Endothelial cell of umbilical vein (primary cell): ENCODE results near the gene SPIRE1. TPM values are rescaled to one million over a fixed set of nuclear protein-coding genes. Genes with fewer than 3 reads are reported as not detected.
"Not testable (repeated sequence)": the region's sequence is repeated elsewhere in the genome, so short reads cannot be mapped to it uniquely, and the experiment has no call there.

Source experiments
- BruUV-seq: library from RNA; stranded (reverse); fragments of 400-500 nt; replicated peaks from 2 replicates; lab custom pipeline; 2021; lab: Mats Ljungman, UMichigan
- CTCF ChIA-PET: fragments of 300-600, 350-600 bp; sonication (Branson Sonifier 250); formaldehyde crosslinking; loops from one replicate; lab custom pipeline; 2021; ENCODE audit warnings: antibody characterized with exemption, inconsistent platforms; lab: Charles Lee
- POLR2A ChIA-PET: fragments of 300-600, 350-600 bp; sonication (Branson Sonifier 250); formaldehyde crosslinking; loops from one replicate; lab custom pipeline; 2021; ENCODE audit warnings: antibody characterized with exemption, inconsistent platforms; lab: Charles Lee
- DNase-seq: peaks from one replicate; pipeline ENCODE4 v3.0.0-alpha.2; 2011; ENCODE audit warnings: low read depth, low spot score
- FAIRE-seq: peaks from 2 replicates; lab custom pipeline; 2011; peaks lifted over from hg19 to GRCh38; lab: Jason Lieb, UNC
- H2AFZ ChIP-seq: 2 replicates; pipeline ENCODE4 v1.6.0; 2012; ENCODE audit warnings: low read depth, low read length, control low read depth, inconsistent platforms
- H3K27ac ChIP-seq: 2 replicates; pipeline ENCODE4 v1.5.1; 2011; ENCODE audit warnings: low read depth, mild to moderate bottlenecking, control low read depth, low read length, moderate library complexity; ENCODE audit not compliant: insufficient read depth
- H3K27me3 ChIP-seq, 2 experiments: 2 replicates each; pipeline versions ENCODE4 v1.6.0 to v1.6.1; 2011; ENCODE audit warnings: low read length in 2 of 2, mixed read lengths in 1 of 2; ENCODE audit not compliant: control insufficient read depth in 2 of 2, insufficient read depth in 2 of 2
- H3K36me3 ChIP-seq, 2 experiments: 2 replicates in 1 of 2; 3 replicates in 1 of 2; pipeline ENCODE4 v1.5.1; 2011; ENCODE audit warnings: low read length in 2 of 2, mild to moderate bottlenecking in 1 of 2, moderate library complexity in 1 of 2; ENCODE audit not compliant: control insufficient read depth in 2 of 2, insufficient read depth in 2 of 2; ENCODE audit errors: extremely low read depth in 1 of 2
- H3K4me1 ChIP-seq: 3 replicates; pipeline ENCODE4 v1.5.1; 2011; ENCODE audit warnings: mild to moderate bottlenecking, low read length; ENCODE audit not compliant: control insufficient read depth, insufficient read depth; ENCODE audit errors: extremely low read depth
- H3K4me2 ChIP-seq: 2 replicates; pipeline ENCODE4 v1.6.1; 2011; ENCODE audit warnings: low read length, control low read depth, mixed read lengths; ENCODE audit not compliant: insufficient read depth
- H3K4me3 ChIP-seq, 3 experiments: fragments of 200-600 bp in 1 of 3; sonication (generic), shearing (Covaris generic) in 1 of 3; replicated peaks in 1 of 3; 2 replicates each; pipeline ENCODE4 v1.5.1; 2011 to 2016; ENCODE audit warnings: control low read depth in 3 of 3, low read length in 3 of 3, mild to moderate bottlenecking in 2 of 3, inconsistent platforms in 1 of 3, low read depth in 1 of 3, moderate library complexity in 1 of 3; ENCODE audit not compliant: insufficient read depth in 1 of 3
- H3K79me2 ChIP-seq: 2 replicates; pipeline ENCODE4 v1.6.0; 2012; ENCODE audit warnings: low read length, inconsistent platforms; ENCODE audit not compliant: control insufficient read depth, insufficient read depth
- H3K9ac ChIP-seq: replicated peaks from 2 replicates; pipeline ENCODE3; 2011; ENCODE audit warnings: low read length, control low read depth; ENCODE audit not compliant: insufficient read depth; ENCODE audit errors: extremely low read depth
- H3K9me1 ChIP-seq: replicated peaks from 3 replicates; pipeline ENCODE4 v1.6.0; 2011; ENCODE audit warnings: mild to moderate bottlenecking, low read length; ENCODE audit not compliant: control insufficient read depth, insufficient read depth; ENCODE audit errors: extremely low read depth
- H3K9me3 ChIP-seq: replicated peaks from 2 replicates; pipeline ENCODE4 v1.5.1; 2012; ENCODE audit warnings: low read length, inconsistent platforms; ENCODE audit not compliant: control insufficient read depth, insufficient read depth
- H4K20me1 ChIP-seq: replicated peaks from 2 replicates; pipeline ENCODE3; 2011; ENCODE audit warnings: mild to moderate bottlenecking, low read length; ENCODE audit not compliant: control insufficient read depth, insufficient read depth; ENCODE audit errors: extremely low read depth
- POLR2A ChIP-seq: IDR thresholded peaks from 2 replicates; pipeline ENCODE4 v1.6.1; 2012; ENCODE audit warnings: low read depth, mild to moderate bottlenecking, control low read depth, low read length
- dilution Hi-C: fragments of 300-500 bp; cut with MboI; formaldehyde crosslinking; loops from one replicate; pipeline ENCODE4 v1.15.0; 2019; ENCODE audit warnings: low sequenced_read_pairs; ENCODE audit not compliant: extremely low pct_ligation_motif_present
- intact Hi-C: fragments of 100-400 bp; cut with micrococcal nuclease; formaldehyde crosslinking; loops from one replicate; pipeline ENCODE4 v1.10.0; 2022
- polyA plus RNA-seq, 4 experiments: library from polyadenylated mRNA; depleted of rRNA in 3 of 4; stranded (reverse) in 3 of 4; unstranded in 1 of 4; fragments of >200 nt; gene quantifications; 2 replicates each; pipeline versions ENCODE4 v1.2.1 to v1.2.3, GENCODE V29; 2011 to 2012; ENCODE audit warnings: missing spikeins in 1 of 4
- total RNA-seq: library from RNA; stranded (reverse); gene quantifications from 2 replicates; pipeline ENCODE4 v1.2.3, GENCODE V29; 2021

Gene SPIRE1
- total and polyA plus RNA-seq, 2 donors (not counting 3 experiments of a cell fraction or from before 2014, with no cell fraction given) = 13.1 to 44.0 TPM

DNA sequence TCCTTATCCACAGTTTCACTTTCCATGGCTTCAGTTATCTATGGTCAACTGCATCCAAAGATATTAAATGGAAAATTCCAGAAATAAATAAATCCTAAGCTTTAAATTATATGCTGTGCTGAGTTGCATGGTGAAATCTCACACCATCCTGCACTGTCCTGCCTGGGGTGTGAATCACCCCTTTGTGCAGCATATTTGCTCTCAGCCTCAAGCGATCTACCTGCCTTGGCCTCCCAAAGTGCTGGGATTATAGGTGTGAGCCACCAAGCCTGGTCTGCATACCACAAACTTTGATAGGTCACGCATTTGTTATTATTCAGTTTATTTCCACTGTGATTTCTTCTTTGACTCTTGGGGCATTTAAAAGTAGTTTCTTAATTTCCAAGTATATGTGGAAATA lies 117.2 kb downstream of the SPIRE1 start:
- ChIA-PET CTCF (interaction anchor here (0.7 kb wide), 1 partner anchor 120 kb away, joined by 3 read pairs; no protein-coding TSS in a partner anchor), POLR2A (no interaction called here)
- H3K79me2 ChIP-seq = peaks cover 40% of the 10 kb centered on the region
- TF ChIP-seq POLR2A = no peak
- H2AFZ ChIP-seq = no peak overlapping the region
- no peaks in the 10 kb centered on the region for H3K36me3 ChIP-seq
- dilution Hi-C loops (no loop called here), intact Hi-C loops (loop anchor here (1.0 kb wide), 1 partner anchor 118 kb away; the partner anchor contains the start of gene SPIRE1)
- FAIRE-seq = no peak
- no peak for DNase-seq
- no peaks in the 10 kb centered on the region for H3K9me1 ChIP-seq
- H3K9me3 ChIP-seq = no peaks in the 10 kb centered on the region
- H3K4me2 ChIP-seq = no peak overlapping the region
- H3K27ac ChIP-seq = no peak overlapping the region
- H3K4me1 ChIP-seq = no peaks in the 10 kb centered on the region
- H3K9ac ChIP-seq = no peak overlapping the region
- no peak overlapping the region for H3K4me3 ChIP-seq
- no TSS peak for BruUV-seq
- no peaks in the 10 kb centered on the region for H3K27me3 ChIP-seq
- H4K20me1 ChIP-seq = peaks cover 5% of the 10 kb centered on the region

DNA sequence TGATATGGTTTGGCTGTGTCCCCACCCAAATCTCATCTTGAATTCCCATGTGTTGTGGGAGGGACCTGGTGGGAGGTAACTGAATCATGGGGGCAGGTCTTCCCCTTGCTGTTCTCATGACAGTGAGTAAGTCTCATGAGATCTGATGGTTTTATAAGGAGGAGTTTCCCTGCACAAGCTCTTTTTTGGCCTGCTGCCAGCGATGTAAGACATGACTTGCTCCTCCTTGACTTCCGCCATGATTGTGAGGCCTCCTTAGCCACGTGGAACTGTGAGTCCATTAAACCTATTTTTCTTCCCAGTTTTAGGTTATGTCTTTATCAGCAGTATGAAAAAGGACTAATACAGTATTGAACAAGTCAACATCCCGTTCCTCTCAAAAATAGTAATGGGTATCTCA lies 118.7 kb downstream of the SPIRE1 start:
- H3K36me3 ChIP-seq, H3K9me3 ChIP-seq, H3K4me3 ChIP-seq, H3K9me1 ChIP-seq, H3K4me2 ChIP-seq, dilution Hi-C loops, H3K27ac ChIP-seq, POLR2A ChIA-PET, H2AFZ ChIP-seq, H3K27me3 ChIP-seq, DNase-seq, H3K4me1 ChIP-seq, BruUV-seq, FAIRE-seq, H4K20me1 ChIP-seq, H3K9ac ChIP-seq: not testable (repeated sequence)
- intact Hi-C loops = loop anchor here (5.0 kb wide), 1 partner anchor 147 kb away; no protein-coding TSS in a partner anchor
- peaks cover 49% of the 10 kb centered on the region for H3K79me2 ChIP-seq
- CTCF ChIA-PET = interaction anchor here (0.8 to 1.3 kb wide), 6 partner anchors 24 to 119 kb away, joined by 3 to 5 read pairs (median 3); partner anchors contain the start of gene SPIRE1
